Stimulated activated CD4-positive, alpha-beta T cell treated with anti-CD3 and anti-CD28 coated beads, Interleukin-2, amount 100 ng/mL, for 24 hours (primary cell): ENCODE measurements around the gene ELOVL2.

Experiments used
- DNase-seq, 2 donors: peaks; one replicate each; pipeline ENCODE4 v3.0.0-alpha.2; 2020

ELOVL2 gene

DNA sequence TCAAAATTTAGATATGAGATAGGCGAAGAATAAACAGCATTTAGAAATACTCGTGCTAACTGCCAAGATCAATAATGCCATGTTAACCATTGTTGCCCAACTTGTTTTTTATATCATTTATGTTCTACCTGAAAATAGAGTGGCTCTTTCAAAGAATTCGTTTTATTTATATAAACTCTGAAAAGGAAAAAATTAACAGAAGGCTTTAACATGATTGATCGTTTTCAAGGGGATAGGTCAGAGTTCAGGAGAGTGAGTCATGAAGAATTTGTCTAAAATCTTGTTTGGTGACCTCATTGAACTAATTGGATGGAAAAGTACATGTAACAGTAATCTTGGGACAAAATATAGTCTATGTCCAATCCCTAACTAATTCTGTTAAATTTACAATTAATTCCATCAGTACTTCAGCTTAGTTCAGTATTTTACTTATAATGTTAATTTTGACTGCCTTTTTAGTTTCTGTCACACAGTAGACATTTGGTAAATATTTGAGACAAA is 11.1 kb upstream of the ELOVL2 start:
- no peak for DNase-seq

- DNase-seq = no peak
Measured at GRCh38 chr6:11054722-11055121, 10.6 kb upstream of the ELOVL2 start.

DNA sequence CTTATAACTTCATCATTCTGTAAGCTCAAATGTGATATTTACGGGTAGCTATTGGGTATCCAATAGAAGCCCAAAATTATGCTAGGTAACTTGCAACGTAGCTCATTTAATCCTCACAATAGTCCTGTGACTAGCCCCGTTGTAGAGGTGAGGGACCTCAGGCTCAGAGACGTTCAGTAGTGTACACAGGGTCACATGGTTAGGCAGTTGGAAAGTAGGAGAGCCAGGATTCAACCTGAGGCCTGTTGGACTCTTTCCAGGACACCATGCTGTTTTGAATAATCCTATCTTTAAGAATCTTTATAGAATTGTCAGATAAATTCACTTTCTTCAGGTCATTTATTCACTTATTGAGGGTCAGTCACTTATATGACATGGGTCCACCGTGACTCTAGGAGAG is 9.2 kb upstream of the ELOVL2 start:
- no peak for DNase-seq

- no peak for DNase-seq
Measured at GRCh38 chr6:11050731-11051130, 6.6 kb upstream of the ELOVL2 start.

DNA sequence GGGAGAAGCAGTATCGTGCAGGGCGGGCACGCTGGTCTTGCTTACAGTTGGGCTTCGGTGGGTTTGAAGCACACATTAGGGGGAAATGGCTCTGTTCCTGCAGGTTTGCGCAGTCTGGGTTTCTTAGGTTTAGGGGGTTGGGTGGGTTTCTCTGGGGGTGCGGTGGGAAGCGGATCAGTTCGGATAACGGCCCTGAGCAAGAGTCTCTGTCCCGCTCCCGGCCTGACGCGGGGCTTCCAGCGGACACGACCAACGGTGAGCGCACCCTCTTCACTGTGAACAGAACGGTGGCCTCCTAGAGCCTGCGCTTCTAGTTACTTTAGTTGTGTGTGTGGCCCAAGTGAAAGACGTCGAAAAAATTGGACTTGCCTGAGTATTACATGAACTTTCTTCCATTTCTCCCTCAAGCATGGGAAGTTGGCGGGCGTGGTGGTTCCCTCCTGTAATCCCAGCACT is 635 bp upstream of the ELOVL2 start:
- no peak for DNase-seq

DNA sequence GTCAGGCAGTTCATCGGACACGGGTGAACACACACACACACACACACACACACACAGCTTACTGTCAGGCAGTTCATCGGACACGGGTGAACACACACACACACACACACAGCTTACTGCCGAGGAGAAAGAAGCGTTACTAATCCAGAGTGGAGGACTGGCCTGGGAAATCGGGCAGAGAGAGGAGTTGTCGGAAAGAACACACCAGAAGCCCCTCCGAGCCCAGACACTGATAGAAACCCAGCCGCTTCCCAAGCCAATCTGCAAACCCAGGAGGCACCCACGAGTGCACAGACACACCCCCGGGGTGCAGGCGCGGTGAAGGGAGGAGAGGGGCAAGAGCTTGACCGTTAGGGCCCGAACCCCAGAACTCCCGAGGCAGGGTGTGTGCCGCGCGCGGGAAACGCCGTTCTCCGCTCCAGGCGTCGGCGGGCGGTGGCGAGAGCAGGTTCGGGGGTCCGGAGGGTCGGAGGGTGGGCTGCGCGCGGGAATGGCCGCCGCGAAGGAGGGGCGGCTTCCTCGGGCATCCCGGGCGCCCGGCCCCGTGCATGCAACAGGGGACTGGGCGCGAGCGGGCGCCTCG is 636 bp downstream of the ELOVL2 start:
- DNase-seq = peak in 1 of 2 donors; percentile 4

- DNase-seq = no peak
Measured at GRCh38 chr6:11042750-11043377, 1.2 kb downstream of the ELOVL2 start.

- no peak for DNase-seq
Measured at GRCh38 chr6:11042025-11042749, 1.9 kb downstream of the ELOVL2 start.

DNA sequence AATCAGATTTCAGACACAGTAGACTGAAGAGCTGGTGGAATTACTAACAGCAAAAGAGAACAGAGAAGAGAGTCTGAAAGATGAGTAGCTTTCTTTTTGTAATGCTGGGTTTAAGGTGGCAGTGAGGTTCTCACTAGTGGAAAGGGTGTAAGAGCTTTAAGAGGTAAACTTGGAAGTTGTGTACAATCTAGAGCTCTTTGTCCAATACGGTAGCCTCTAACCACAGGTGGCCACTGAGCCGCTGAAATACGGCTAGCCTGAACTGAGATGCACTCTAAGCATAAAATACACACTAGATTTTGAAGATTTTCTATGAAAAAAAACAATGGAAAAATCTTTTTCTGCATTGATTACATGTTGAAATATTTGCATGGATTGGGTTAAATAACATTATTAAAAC is 4.0 kb downstream of the ELOVL2 start:
- DNase-seq = no peak

- no peak for DNase-seq
Measured at GRCh38 chr6:11039040-11039439, 5.1 kb downstream of the ELOVL2 start.

- no peak for DNase-seq
Measured at GRCh38 chr6:11036977-11037430, 7.1 kb downstream of the ELOVL2 start.

GRCh38 chr6:11036351-11036740 is 7.8 kb downstream of the ELOVL2 start:
- DNase-seq = no peak

- no peak for DNase-seq
Measured at GRCh38 chr6:11035616-11036350, 8.3 kb downstream of the ELOVL2 start.

- DNase-seq = no peak
Measured at GRCh38 chr6:11033825-11034224, 10.3 kb downstream of the ELOVL2 start.

DNA sequence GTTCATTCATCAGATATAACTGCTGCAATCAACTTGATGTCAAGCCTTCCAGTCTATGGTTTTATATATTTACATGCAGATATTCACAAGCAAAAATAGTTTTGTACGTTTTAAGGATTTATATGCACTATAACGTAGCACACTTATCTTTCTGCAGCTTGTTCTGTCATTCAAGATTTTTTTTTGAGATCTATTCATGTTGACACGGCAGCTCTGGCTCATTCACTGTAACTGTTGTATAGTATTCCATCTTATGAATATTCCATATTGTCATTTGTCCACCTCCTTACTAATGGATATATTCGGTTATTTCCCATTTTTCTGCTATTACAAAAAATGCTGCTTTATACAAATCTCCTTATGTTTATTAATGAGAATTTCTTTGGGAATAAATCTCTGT is 13.2 kb downstream of the ELOVL2 start:
- DNase-seq = no peak

GRCh38 chr6:11028959-11029358 is 15.1 kb downstream of the ELOVL2 start:
- no peak for DNase-seq

DNA sequence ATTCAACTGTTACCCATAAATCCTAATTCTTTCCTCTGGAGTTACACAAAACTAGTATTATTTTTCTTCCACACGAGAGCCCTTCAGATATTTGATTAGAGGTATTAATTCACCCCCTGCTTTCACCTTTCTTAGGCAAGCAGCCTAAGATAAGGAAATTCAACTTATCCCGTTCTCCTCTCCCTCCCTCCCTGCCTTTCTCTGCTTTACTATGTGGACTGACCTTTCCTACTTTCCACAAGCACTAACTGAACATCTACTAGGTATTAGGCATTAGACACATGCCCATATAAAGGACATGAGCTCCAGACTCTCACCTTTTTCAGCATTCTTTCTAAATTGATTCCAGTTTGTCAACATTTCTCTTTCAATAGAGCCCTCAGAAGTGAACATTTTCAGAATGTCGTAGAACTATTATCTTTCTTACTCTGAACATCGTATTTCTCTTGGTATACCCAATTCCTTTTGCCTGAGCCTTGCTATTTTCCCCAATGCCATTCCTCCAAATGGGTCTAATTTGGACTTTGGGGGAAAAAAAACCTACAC is 16.5 kb downstream of the ELOVL2 start:
- no peak for DNase-seq

- DNase-seq = no peak
Measured at GRCh38 chr6:11025921-11026635, 18.0 kb downstream of the ELOVL2 start.

GRCh38 chr6:11025130-11025529 is 19.0 kb downstream of the ELOVL2 start:
- no peak for DNase-seq

DNA sequence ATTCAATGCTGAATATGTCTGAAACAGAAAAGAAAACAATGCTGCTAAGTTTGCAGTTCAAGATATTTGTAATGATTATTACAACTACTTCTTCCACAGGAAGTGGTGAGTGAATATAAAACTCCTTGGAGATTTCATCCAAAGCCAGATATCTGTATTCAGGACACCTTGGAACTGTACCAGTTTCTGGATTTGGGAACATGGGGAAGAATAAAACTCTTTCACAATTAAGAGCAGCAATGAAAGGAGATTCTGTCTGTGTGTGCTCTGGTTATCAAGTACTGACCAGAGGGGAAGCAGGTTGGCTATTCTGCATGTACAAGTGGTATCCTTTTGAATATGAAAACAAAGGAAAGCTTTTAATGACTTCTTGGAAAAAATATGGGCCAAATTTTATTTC is 21.1 kb downstream of the ELOVL2 start:
- DNase-seq = no peak

DNA sequence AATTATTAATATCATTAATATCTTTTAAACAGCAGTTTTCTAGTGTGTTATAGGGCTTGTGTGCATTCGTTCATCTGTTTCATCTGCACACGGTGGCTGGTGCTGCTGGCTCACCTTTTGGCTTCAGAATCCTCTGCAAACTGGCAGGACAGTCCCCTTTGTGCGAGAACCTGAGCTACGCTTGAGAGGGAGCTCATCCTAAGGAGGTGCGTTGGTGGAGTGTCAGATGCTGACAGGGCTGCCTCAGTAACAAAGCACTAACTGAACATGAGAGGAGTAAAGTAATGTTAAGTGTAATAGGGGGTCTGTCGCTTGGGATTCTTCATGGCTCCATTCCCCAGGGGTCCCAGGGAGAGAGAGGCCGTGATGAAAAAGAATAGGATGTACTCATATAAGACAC is 22.4 kb downstream of the ELOVL2 start:
- no peak for DNase-seq

DNA sequence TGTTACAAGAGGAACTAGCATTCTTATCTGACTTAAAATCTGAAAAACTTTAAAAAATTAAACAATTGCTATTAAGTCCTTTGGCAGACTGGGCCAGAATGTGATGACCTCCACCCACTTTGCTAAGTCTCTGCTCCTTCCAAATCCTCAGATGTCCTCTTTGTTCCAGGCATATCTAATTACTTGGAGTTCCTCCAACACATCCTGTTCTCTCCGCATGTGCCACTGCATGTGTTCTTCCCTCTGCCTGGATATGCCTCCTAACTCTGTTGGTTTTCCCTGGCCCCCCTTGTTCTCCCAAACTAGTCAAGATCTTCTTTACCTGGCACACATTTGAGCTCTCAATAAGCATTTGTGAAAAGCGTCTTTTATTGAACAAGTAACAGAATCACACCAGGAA is 23.1 kb downstream of the ELOVL2 start:
- no peak for DNase-seq
